HepG2 (cell line): ENCODE measurements around the gene DEDD2. TPM values are rescaled to one million over a fixed set of nuclear protein-coding genes. Genes with fewer than 3 reads are reported as not detected.
A peak's percentile ranks its signal among the peaks of the same experiment; 100 is the strongest.

Source experiments
- CBFB ChIP-seq: sonication (generic); formaldehyde crosslinking; IDR thresholded peaks from 2 replicates; pipeline ENCODE4 v1.4.0; 2020; ENCODE audit warnings: missing genetic modification reagents
- EP300 ChIP-seq, 3 experiments: sonication (generic) in 1 of 3; formaldehyde crosslinking in 1 of 3; IDR thresholded peaks; 2 replicates each; pipeline versions ENCODE4 v1.5.1 to v1.6.1; 2011 to 2020; ENCODE audit warnings: low read depth in 2 of 3, low read length in 2 of 3, borderline replicate concordance in 1 of 3, improper control_type of control experiment in 1 of 3, mild to moderate bottlenecking in 1 of 3, missing genetic modification reagents in 1 of 3, moderate library complexity in 1 of 3
- ESRRA ChIP-seq: sonication (generic); formaldehyde crosslinking; IDR thresholded peaks from 2 replicates; pipeline ENCODE4 v1.5.1; 2020; ENCODE audit warnings: mild to moderate bottlenecking, low read depth, missing genetic modification reagents
- FOXA1 ChIP-seq, 2 experiments: fragments of 450-650 bp in 1 of 2; sonication (generic) in 1 of 2; formaldehyde crosslinking in 1 of 2; IDR thresholded peaks; 2 replicates each; pipeline versions ENCODE4 v1.4.0 to v1.6.1; 2016 to 2020; ENCODE audit warnings: missing genetic modification reagents in 1 of 2
- GMEB2 ChIP-seq: IDR thresholded peaks from 2 replicates; pipeline ENCODE4 v1.6.1; 2016; ENCODE audit warnings: missing biosample characterization, missing genetic modification reagents, low read depth
- KLF12 ChIP-seq: sonication (generic); formaldehyde crosslinking; IDR thresholded peaks from 2 replicates; pipeline ENCODE4 v1.4.0; 2020; ENCODE audit warnings: missing genetic modification reagents, borderline replicate concordance
- LCORL ChIP-seq, 2 experiments: fragments of 450-650 bp in 1 of 2; sonication (generic) in 1 of 2; formaldehyde crosslinking in 1 of 2; IDR thresholded peaks; 2 replicates each; pipeline versions ENCODE4 v1.5.0 to v1.6.1; 2017 to 2020; ENCODE audit warnings: antibody characterized with exemption in 1 of 2, missing genetic modification reagents in 1 of 2
- NFE2L1 ChIP-seq: sonication (generic); formaldehyde crosslinking; IDR thresholded peaks from 2 replicates; pipeline ENCODE4 v1.4.0; 2020; ENCODE audit warnings: missing genetic modification reagents, mild to moderate bottlenecking, borderline replicate concordance
- ONECUT2 ChIP-seq: sonication (generic); formaldehyde crosslinking; IDR thresholded peaks from 2 replicates; pipeline ENCODE4 v1.4.0; 2020; ENCODE audit warnings: missing genetic modification reagents
- RFXANK ChIP-seq: IDR thresholded peaks from 2 replicates; pipeline ENCODE4 v1.6.1; 2016
- SIN3B ChIP-seq: fragments of 150-350 bp; IDR thresholded peaks from 2 replicates; pipeline ENCODE4 v1.6.1; 2014; ENCODE audit warnings: low read length
- TBX2 ChIP-seq: sonication (generic); formaldehyde crosslinking; IDR thresholded peaks from 2 replicates; pipeline ENCODE4 v1.5.0; 2020; ENCODE audit warnings: missing genetic modification reagents, mild to moderate bottlenecking, borderline replicate concordance
- TFDP1 ChIP-seq: IDR thresholded peaks from 2 replicates; pipeline ENCODE4 v1.6.1; 2016; ENCODE audit warnings: missing compliant biosample characterization, missing genetic modification reagents, borderline replicate concordance
- ZBTB1 ChIP-seq: sonication (generic); formaldehyde crosslinking; IDR thresholded peaks from 2 replicates; pipeline ENCODE4 v1.4.0; 2020; ENCODE audit warnings: missing genetic modification reagents, borderline replicate concordance
- ZNF143 ChIP-seq: sonication (generic); formaldehyde crosslinking; IDR thresholded peaks from 2 replicates; pipeline ENCODE4 v1.4.0; 2020; ENCODE audit warnings: missing genetic modification reagents
- ZNF207 ChIP-seq: fragments of 450-650 bp; IDR thresholded peaks from 2 replicates; pipeline ENCODE4 v1.6.1; 2016; ENCODE audit warnings: antibody characterized with exemption, borderline replicate concordance
- ZNF501 ChIP-seq: sonication (generic); formaldehyde crosslinking; IDR thresholded peaks from 2 replicates; pipeline ENCODE4 v1.5.1; 2020; ENCODE audit warnings: mild to moderate bottlenecking, moderate library complexity, missing genetic modification reagents
- ZNF605 ChIP-seq: sonication (generic); formaldehyde crosslinking; IDR thresholded peaks from 2 replicates; pipeline ENCODE4 v1.8.0; 2022; ENCODE audit warnings: mild to moderate bottlenecking, missing genetic modification reagents
- polyA plus RNA-seq, 8 experiments: library from polyadenylated mRNA; depleted of rRNA in 3 of 8; stranded (reverse) in 7 of 8; unstranded in 1 of 8; fragments of >200 nt; fragmentation: Illumina TruSeq in 4 of 8; extraction: Trizol in 4 of 8; gene quantifications; 2 replicates each; pipeline versions ENCODE4 v1.2.1 to v1.2.3, GENCODE V29; 2011 to 2016; ENCODE audit warnings: low read depth in 4 of 8, missing spikeins in 1 of 8, mixed read lengths in 1 of 8; ENCODE audit not compliant: insufficient read depth in 1 of 8
- total RNA-seq, 5 experiments: library from RNA; depleted of rRNA; stranded (reverse); fragments of >200 nt; fragmentation: Illumina TruSeq; extraction: Trizol; gene quantifications; 2 replicates each; pipeline ENCODE4 v1.2.3, GENCODE V29; 2016; ENCODE audit warnings: low read depth in 1 of 5
- TF ChIP-seq, protein P1 (sequence below): sonication (generic); formaldehyde crosslinking; conservative IDR thresholded peaks from 2 replicates; pipeline ENCODE4 v1.4.0; 2020; ENCODE audit warnings: mild to moderate bottlenecking, missing genetic modification reagents, moderate library complexity

DEDD2 gene
- total and polyA plus RNA-seq, 2 of the 13 experiments (the other 11 are each of a cell fraction or from before 2014, with no cell fraction given), result 19.2 to 24.7 TPM

DNA sequence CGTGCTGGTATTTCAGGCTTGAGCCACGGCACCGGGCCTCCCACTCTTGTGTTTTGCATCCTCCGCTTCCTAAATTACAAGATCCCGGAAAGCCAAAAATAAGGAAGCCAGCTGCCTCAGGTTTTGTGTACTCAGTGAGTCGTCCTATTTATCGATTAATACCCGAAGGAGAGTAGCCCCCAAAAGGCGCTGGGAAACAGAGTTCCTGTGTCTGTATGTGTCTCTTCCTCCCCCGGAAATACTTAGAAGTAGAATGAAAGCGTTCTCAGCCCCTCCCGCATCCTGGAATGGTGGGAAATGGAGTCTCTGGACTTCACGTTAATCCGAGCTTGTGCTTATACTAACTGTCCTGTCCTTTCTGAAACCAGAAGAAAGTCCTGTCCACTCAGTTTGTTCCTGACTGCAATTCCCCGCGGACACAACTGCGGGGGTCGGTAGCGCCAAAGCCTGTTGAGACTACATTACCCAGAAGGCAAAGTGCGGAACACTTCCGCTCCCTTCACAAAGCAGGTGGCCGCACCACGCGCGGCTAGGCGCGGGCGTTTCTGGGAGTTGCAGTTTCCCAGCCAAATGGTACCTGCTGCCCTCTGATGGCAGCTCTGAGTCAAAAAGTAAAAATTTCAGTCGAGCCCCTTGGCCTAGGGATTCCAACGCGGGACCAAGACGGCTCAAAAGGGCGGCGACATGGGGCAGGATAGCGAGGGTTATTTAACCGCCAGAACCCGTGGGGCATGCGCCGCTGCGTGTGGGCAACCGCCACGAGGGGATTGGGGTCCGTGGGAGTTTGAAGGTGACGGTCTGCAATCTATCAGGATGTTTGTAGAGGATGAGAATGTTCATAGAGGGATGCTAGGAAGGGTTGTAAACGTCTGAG lies 27.1 kb upstream of the DEDD2 start (continued):
- TF ChIP-seq RFXANK (CRISPR knock-in tag) (no peak), CBFB (CRISPR knock-in tag) (peak; percentile 75), ZBTB1 (no peak), ZNF605 (CRISPR knock-in tag) (peak; percentile 62), KLF12 (CRISPR knock-in tag) (peak; percentile 64; the same call in 1 of the 2 replicates), NFE2L1 (CRISPR knock-in tag) (no peak), TFDP1 (CRISPR knock-in tag) (peak; percentile 58; the same call in 1 of the 2 replicates), LCORL (IDR thresholded peaks at IDR 0.05) (no peak), LCORL (CRISPR knock-in tag; IDR thresholded peaks at IDR 0.05) (peak; percentile 74; the same call in 1 of the 2 replicates), SIN3B (peak; percentile 39; the same call in 1 of the 2 replicates), ZNF207 (no peak), FOXA1 (IDR thresholded peaks at IDR 0.05) (no peak), FOXA1 (CRISPR knock-in tag; IDR thresholded peaks at IDR 0.05) (no peak), GMEB2 (peak; percentile 73; the same call in 1 of the 2 replicates), ZNF143 (CRISPR knock-in tag) (peak; percentile 99), ESRRA (CRISPR knock-in tag) (0 out of 2 replicates have a peak, but pooled peaks have one; percentile 50), ONECUT2 (peak; percentile 87), TBX2 (CRISPR knock-in tag) (peak; percentile 59; the same call in 1 of the 2 replicates), ZNF501 (CRISPR knock-in tag) (peak; percentile 84; the same call in 1 of the 2 replicates), EP300 (IDR thresholded peaks at IDR 0.05; ENCODE audit: low read depth in 2 of 2, low read length in 2 of 2) (0 out of 4 replicates have a peak, but pooled peaks of 1 of the 2 experiments have one; percentile 37), EP300 (CRISPR knock-in tag; IDR thresholded peaks at IDR 0.05; ENCODE audit: borderline replicate concordance) (no peak)
- TF ChIP-seq, protein P1, sequence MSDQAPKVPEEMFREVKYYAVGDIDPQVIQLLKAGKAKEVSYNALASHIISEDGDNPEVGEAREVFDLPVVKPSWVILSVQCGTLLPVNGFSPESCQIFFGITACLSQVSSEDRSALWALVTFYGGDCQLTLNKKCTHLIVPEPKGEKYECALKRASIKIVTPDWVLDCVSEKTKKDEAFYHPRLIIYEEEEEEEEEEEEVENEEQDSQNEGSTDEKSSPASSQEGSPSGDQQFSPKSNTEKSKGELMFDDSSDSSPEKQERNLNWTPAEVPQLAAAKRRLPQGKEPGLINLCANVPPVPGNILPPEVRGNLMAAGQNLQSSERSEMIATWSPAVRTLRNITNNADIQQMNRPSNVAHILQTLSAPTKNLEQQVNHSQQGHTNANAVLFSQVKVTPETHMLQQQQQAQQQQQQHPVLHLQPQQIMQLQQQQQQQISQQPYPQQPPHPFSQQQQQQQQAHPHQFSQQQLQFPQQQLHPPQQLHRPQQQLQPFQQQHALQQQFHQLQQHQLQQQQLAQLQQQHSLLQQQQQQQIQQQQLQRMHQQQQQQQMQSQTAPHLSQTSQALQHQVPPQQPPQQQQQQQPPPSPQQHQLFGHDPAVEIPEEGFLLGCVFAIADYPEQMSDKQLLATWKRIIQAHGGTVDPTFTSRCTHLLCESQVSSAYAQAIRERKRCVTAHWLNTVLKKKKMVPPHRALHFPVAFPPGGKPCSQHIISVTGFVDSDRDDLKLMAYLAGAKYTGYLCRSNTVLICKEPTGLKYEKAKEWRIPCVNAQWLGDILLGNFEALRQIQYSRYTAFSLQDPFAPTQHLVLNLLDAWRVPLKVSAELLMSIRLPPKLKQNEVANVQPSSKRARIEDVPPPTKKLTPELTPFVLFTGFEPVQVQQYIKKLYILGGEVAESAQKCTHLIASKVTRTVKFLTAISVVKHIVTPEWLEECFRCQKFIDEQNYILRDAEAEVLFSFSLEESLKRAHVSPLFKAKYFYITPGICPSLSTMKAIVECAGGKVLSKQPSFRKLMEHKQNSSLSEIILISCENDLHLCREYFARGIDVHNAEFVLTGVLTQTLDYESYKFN (CRISPR knock-in tag), result peak; percentile 44; the same call in 1 of the 2 replicates
